ENCODE measurements around the gene CSMD2. TPM values are rescaled to one million over a fixed set of nuclear protein-coding genes. Genes with fewer than 3 reads are reported as not detected.

Gene CSMD2
- total and polyA plus RNA-seq, 2 of the 4 experiments (the other 2 are of a cell fraction) = under 0.01 to 0.36 TPM

- ChIA-PET CTCF (no interaction called here), POLR2A (ENCODE audit: unreplicated experiment) (no interaction called here)
- Histone ChIP-seq H3K4me1 (ENCODE audit: control insufficient read depth, insufficient read depth, low read length) (no peaks in the 10 kb centered on the region), H3K23ac (ENCODE audit: low read depth, low read length) (no peak overlapping the region), H2AK5ac (ENCODE audit: low read depth, low read length) (no peak overlapping the region), H3K4me3 (ENCODE audit: insufficient read depth, low read depth, low read length) (no peak overlapping the region), H3K79me1 (ENCODE audit: low read depth in 1 of 2, low read length in 2 of 2) (no peaks in the 10 kb centered on the region), H3K9ac (ENCODE audit: low read depth, low read length) (no peak overlapping the region), H3K4ac (ENCODE audit: low read depth, low read length) (no peak overlapping the region), H4K5ac (ENCODE audit: low read depth, low read length) (no peak overlapping the region), H3K9me1 (ENCODE audit: insufficient read depth, low read length) (no peaks in the 10 kb centered on the region), H2BK20ac (ENCODE audit: low read depth, low read length) (no peak overlapping the region), H2AFZ (replicated peaks; ENCODE audit: low read length, poor library complexity) (no peak overlapping the region), H3K36me3 (ENCODE audit: control insufficient read depth, insufficient read depth, low read length) (no peaks in the 10 kb centered on the region), H2AK9ac (replicated peaks; ENCODE audit: low read depth, low read length, poor library complexity) (no peak overlapping the region), H3K56ac (ENCODE audit: extremely low read depth, insufficient read depth, low read length) (no peak overlapping the region), H3K14ac (replicated peaks; ENCODE audit: low read depth, low read length) (no peak overlapping the region), H4K91ac (ENCODE audit: insufficient read depth, low read depth, low read length) (no peak overlapping the region), H2BK5ac (ENCODE audit: low read depth, low read length, poor library complexity, severe bottlenecking) (no peak overlapping the region), H3K18ac (ENCODE audit: low read depth, low read length) (no peak overlapping the region), H3K27me3 (ENCODE audit: control insufficient read depth, insufficient read depth, low read length) (no peaks in the 10 kb centered on the region), H4K8ac (ENCODE audit: low read depth in 2 of 2, low read length in 2 of 2) (no peak overlapping the region), H3K9me3 (ENCODE audit: control insufficient read depth, insufficient read depth, low read length) (no peaks in the 10 kb centered on the region), H4K20me1 (ENCODE audit: insufficient read depth, low read length) (no peaks in the 10 kb centered on the region), H2BK15ac (ENCODE audit: low read depth, low read length) (no peak overlapping the region), H3K27ac (ENCODE audit: insufficient read depth, low read length) (no peak overlapping the region), H3K4me2 (ENCODE audit: low read depth, low read length) (no peak overlapping the region), H2BK120ac (ENCODE audit: low read depth, low read length) (no peak overlapping the region)
- in situ Hi-C loops (cut with MboI; ENCODE audit: low sequenced_read_pairs) = no loop called here
- 90% methylated on average over 2 of the region's 12 CpGs; no CpG with 5 or more reads in 1 of the 2 experiments for WGBS, 2 experiments (ENCODE audit: extremely low coverage in 2 of 2, insufficient read length in 1 of 2)
- intact Hi-C loops (cut with micrococcal nuclease) = no loop called here
- no TSS peak for BruUV-seq (replicated peaks)
- dilution Hi-C loops (cut with HindIII; ENCODE audit: low sequenced_read_pairs, unreplicated experiment) = no loop called here
- TF ChIP-seq RCOR1 (IDR thresholded peaks at IDR 0.05; ENCODE audit: insufficient replicate concordance, low read length) = no peak
- TF ChIP-seq RFX5 (IDR thresholded peaks at IDR 0.05; ENCODE audit: low read depth, low read length) = no peak
- ATAC-seq (ENCODE audit: low read depth) (no peak), DNase-seq (no peak)
Measured at GRCh38 chr1:33653226-33653625, 511.8 kb downstream of the CSMD2 start.
